HG02678 (cell line): ENCODE data around the gene LHX1.

ENCODE experiments used
- ATAC-seq: cut with Tn5 transposase; IDR thresholded peaks from one replicate; pipeline ENCODE4 v1.9.1; 2021; ENCODE audit warnings: mild to moderate bottlenecking, moderate library complexity; ENCODE audit not compliant: unreplicated experiment

The LHX1 gene

GRCh38 chr17:36937001-36937958 lies at the start of gene LHX1:
LHX1 (plus strand) TSS chr17:36937475; CDS start chr17:36938198, 723 bp downstream.
- ATAC-seq: no peak

GRCh38 chr17:36888236-36888951 lies 48.9 kb upstream of the LHX1 start:
- ATAC-seq: no peak

DNA sequence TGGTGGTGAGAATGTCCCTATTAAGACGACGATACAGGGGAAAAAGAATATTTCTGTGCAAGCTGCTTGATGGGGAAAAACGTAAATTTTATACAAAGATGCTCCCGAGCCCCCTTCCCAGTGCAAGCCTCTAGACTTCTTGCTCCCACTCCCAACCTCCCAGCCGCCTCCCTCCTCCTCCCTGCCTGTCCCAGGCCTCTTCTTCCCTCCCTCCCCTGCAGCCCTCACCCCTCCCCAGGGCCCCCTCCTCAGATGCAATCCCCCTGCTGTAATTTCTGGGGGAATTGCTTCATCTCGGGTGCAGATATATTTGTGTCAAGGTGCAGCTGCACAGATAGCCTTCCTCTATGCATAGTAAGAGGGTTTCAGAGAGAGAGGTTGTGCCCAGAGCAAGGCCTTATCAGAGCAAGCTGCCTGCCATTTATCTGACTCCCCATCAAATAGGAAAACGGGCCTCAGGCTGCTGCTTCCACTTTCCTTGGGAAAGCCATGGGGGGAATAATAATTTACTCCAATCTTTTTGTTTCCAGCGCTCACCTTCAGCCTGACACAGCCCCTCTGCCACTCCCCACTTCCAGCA lies 47.4 kb upstream of the LHX1 start:
- no peak for ATAC-seq

- ATAC-seq: no peak
These were observed 46.7 kb upstream of the LHX1 start for GRCh38 chr17:36890398-36891168.

DNA sequence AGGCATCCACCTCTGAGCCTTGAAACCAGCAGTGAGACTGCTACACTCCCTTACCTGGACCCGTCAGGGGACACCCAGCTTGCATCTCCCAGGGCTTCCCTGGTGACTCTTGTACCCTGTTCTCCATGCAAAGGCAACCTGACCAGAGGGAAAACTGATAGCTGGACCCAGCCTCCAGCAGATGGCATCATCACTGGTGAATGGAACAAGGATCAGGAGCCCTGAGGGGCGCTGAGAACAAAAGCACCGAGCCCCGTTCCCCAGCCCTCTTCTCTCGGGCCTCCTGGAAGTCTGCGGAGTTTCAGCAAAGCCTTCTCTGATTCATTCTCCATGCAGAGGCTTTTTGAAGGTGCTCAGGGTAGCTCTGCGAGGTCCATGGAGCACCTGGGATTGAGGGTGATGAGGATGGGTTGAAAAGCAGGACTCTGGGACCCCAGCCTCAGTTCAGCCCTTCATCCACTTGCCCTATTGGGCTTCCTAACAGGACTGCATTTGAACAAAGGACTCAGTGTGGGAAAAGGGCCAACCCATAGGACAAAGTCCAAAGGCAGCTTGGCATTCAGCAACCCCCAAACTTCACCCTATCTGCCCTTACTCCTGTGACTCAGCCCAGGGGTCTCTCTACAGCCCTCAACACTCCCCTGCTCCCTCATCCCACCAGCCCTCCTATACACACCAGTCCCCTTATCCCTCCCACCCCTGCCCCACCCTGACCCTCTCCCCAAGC lies 45.0 kb upstream of the LHX1 start:
- ATAC-seq: no peak

DNA sequence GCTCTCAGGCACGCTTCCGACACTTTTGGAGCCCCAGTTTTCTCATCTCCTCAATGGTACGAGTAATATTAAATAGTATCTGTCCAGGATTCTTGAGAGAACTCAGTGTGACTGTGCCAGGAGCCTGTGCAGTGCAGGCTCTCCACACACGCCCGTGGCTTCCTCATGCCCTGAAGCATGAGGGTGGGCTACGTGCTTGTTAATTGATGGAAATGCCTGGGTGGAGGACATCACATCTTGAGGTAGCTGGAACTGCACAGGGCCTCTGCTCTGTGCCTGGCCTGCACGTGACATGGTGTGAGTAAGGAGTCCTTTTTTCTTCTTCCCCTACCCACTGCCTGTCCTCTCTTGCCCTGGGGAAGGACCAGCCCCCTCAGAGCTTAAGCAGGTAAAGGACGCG lies 43.1 kb upstream of the LHX1 start:
- ATAC-seq: no peak

DNA sequence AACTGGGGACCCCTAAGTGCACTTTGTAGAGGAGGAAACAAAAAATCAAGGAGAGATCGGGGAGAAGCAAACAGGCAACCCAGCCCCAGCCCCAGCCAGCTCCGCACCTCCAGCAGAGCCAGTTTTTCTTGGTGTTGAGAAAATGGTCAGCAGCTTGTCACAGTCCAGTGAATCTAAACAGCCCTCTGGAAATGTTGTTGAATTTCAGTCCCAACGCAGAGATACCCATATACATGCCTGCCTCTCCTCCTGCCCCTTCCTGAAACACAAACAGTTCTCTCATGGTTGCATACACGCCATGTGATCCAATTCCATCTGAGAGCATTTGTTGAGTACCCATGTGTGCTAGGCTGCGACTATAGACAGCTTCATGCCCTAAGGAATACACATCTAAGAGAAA lies 42.4 kb upstream of the LHX1 start:
- no peak for ATAC-seq

DNA sequence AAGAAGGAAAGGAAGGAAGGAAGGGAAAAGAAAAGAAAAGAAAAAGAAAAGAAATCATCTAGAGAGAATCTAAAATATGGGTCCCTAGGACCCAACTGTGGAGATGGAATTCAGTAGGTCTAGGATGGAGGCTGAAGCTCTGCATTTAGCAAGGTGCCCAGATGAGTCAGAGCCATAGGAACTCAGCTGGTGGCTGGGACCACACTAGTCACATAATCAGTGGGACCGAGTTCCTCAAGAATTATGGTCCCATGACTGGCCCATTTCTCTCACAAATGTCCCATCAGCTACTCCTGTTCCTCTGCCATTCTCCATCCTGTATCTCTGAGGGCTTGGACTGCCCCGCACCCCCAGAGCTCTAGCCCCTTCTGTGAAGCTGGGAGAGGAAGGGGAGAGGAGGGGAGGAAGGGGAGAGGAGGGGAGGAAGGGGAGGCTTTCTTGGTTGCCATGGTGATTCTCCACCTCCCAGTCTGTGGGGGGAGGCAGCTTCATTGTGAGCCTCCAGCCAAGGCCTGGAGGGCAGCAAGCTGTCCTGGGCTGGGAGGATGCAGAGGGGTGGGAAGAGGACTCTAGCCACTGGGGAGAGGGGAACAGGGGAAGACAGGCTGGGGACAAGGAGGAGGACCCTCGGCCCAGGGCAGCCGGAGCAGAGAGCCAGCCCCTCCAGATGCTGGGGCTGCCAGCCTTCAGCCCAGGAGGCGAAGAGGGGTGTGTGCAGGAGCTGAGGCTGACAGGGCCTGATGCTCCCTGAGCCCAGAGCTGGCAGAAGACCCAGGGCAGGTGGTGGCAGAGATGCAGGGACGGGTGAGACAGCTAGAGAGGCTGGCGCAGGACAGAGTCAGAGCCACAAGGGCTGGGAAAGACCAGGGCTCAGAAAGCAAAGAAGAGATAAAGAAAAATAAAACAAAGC lies 37.8 kb upstream of the LHX1 start:
- no peak for ATAC-seq

DNA sequence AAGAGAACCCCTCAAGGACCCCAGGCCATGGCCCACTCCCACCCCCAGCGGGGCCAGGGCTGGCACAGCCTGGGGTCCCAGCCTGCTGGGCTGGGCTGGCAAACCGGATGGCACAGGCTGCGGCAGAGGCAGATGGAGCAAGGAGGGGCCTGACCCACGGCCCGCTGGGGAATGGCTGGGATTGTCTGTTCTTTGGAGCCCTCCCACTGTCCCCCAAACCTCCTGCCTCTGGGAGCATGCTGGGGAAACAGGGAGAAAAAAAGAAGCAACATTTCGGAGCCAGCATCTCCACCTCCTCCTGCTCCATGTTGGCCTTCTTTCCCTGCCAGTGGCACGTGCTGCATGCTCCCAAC lies 37.1 kb upstream of the LHX1 start:
- ATAC-seq: no peak

DNA sequence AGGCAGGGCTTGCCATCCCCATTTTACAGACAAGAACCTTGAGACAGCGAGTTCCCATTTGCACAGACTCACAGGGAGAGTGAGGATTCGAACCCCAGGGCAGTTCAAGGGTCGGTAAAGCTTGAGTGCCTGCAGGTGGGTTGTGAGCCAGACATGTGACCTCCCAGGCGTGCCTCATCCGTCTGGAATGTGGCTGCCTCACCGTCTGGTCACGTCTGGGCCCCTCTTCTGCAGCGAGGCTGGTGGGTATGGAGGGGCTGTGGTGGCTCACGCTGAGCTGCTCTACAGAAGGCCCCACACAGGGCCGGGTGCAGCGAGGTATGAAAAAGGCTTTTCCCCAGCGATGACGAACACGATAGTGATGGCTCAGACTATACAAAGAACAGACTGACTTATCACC lies 35.8 kb upstream of the LHX1 start:
- ATAC-seq: no peak

DNA sequence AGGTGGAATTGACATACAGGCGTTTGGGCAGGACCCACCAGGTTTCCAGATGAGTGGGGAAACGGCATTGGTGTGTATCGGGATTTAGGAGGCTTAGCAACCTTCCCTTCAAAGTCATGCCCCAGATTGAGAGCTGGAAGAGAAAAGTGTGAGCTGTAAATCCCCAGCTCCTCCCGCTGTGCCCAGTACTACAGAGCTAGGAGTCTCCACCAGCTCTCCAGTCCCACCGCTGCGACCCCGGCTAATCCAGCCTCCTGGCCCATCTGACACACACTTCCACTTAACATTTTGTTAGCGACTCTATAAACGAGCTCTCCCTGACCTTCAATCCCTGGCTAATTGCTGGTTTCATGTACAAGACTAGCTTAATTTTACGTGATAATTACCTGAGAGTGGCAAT lies 29.9 kb upstream of the LHX1 start:
- no peak for ATAC-seq

DNA sequence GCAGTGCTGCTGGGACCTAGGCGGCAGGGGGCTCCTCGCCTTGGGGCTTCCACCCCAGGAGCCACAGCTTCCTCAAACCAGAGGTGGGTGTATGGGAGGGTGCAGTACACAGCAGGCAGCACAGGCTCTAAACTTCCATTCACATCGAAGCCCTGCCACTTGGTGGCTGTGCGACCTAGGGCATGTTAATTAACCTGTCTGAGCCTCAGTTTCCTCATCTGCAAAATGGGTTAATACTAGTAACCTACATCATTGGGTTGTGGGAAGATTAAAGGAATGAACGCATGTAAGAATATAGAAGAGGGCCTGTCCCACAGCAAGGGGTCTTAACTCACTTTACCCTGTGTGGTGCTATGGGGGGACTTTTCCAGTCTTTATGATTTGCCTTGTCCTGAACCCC lies 26.8 kb upstream of the LHX1 start:
- no peak for ATAC-seq

DNA sequence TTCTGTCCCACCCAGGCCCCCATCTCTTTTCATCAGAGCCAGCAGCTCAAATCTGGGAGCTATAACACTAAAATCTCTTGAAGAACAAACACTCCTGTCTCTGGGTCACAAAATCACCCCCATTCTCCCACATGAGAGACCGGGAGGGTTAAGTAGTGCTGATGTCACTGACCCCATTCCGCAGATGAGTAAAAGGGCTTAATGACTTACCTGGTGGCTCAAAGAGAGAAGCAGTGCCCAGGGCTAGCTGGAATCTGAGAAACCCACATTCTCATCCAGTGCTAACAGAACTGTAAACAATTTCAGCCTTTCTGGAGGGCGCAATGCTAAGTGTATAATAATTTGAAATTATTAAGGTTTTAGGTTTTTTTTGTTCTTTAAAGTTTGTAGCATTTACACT lies 26.3 kb upstream of the LHX1 start:
- ATAC-seq: no peak

DNA sequence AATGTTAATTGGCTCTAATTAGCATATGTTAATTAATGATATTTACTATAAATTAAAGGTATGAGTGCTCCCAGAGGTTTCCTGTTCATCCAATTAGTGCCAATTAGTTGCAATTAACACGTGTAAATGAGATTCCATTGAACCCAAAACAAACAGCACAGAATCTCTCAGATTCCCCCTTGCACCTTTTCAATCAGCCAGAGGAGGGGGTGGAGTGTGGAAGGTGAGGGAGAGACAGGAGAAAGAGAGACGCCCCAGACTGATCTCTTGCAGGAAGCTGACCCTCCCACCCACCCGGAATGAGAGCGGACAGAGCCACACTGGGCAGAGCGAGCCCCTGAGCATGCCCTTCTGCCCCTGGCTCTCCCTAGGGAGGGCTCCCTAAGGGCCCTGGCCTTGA lies 24.1 kb upstream of the LHX1 start:
- ATAC-seq: no peak

GRCh38 chr17:36918211-36918691 lies 19.0 kb upstream of the LHX1 start:
- ATAC-seq: no peak

DNA sequence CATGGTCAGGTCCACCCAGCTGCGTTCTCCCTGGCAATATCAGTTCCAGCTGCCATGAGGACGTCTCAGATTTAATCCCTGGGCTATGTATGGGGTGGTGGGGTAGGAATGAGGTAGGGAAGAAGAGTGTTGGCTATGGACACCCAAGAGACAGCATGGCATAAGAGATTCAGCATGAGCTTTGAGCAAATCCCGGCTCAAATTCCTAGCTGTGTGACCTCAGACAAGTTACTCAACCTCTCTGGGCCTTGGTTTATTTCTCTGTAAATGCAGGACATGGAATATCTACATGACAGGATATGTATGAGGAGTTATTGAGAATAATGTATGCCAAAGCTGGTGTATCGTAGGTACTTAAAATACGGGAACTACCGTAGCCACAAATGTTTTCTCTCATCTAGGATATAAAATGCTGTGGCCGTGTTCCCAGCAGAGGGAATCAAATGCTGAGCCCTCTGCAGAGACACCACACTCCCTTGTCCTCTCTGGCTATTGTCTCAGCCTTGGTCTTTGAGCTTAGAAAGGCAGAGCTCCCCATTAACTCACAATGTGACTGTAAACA lies 17.8 kb upstream of the LHX1 start:
- ATAC-seq: no peak

GRCh38 chr17:36920032-36921005 lies 17.0 kb upstream of the LHX1 start:
- no peak for ATAC-seq
